ENCODE data around the gene CFAP90.

Gene CFAP90

GRCh38 chr5:7815892-7816534 lies 34.9 kb downstream of the CFAP90 start:
- peak; percentile 87 for DNase-seq

DNA sequence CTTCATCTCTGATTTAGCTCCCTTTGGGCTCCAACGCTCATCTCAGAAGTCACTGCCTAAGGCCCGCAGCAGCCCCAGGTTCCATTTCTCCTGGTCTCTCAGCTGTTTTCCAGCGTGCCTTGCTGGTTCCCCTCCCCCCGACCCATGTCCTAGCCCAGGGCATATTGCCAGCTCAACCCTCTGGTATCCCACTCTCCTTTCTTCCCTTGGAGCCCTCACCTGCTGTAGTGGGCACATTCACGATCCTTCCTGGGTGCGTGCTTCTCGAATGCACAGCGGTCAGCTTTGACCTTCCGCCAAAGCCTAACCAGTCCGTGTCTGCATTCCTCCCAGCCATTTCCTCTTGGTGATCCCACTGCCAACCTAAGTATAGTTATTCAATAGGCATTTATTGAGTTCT lies 36.1 kb downstream of the CFAP90 start:
- DNase-seq = no peak

GRCh38 chr5:7813576-7813975 lies 37.4 kb downstream of the CFAP90 start:
- no peak for DNase-seq

DNA sequence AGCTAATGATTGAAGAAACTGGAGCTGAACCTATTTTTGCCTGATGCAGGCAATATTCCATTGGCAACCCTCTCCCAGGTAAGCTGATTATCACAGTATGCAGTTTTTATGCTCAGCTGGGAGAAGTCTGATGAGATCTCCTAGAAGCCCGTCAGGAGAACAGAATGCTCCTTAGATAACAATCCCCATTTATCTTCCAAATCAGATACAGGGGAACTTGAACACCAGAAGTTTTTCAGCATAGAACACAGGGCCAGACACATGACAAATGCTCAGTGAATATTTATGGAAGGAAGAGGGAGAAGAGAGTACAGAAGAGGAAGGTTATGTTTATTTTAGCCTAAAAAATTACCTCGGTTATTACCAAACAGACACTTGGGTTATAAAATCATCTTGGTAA lies 37.9 kb downstream of the CFAP90 start:
- no peak for DNase-seq

- DNase-seq = no peak
Observed at GRCh38 chr5:7811715-7812114, 39.2 kb downstream of the CFAP90 start.

DNA sequence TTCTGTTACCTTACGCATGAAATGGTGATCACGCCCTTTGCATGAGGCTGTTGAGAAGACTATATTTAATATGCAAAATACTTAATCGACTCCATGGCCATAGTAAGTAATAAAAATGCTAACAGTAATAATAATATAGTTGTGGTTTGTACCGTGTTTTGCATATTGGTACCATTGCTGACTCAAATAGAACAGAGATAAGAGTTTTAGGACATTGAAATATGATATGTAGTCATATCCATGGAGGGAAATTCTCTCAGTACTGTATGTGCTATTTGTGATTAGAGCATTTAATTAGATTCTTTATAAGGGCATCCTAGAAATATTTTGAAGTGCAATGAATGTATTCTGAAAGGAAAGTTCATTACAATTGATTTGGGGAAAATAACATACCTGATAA lies 41.9 kb downstream of the CFAP90 start:
- no peak for DNase-seq

DNA sequence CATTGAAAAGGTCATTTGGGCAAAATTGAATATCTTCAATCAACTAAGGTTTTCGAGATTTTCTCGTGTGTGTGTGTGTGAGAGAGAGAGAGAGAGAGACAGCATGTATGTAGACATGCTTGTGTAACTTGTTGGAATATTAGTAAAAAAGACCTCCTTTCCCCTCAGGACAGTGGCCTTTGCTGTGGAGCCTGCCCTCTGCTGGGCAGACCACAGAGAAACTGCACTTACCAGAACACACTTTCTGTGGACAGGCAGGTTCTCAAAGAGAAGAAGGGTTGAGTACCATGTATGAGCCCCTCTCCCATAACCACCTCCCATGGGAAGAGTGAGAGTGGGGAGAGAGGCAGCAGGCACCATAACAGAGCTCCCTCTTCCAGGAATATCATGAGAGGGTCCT lies 45.6 kb downstream of the CFAP90 start:
- DNase-seq = no peak

GRCh38 chr5:7803937-7804336 lies 47.0 kb downstream of the CFAP90 start:
- DNase-seq = no peak

DNA sequence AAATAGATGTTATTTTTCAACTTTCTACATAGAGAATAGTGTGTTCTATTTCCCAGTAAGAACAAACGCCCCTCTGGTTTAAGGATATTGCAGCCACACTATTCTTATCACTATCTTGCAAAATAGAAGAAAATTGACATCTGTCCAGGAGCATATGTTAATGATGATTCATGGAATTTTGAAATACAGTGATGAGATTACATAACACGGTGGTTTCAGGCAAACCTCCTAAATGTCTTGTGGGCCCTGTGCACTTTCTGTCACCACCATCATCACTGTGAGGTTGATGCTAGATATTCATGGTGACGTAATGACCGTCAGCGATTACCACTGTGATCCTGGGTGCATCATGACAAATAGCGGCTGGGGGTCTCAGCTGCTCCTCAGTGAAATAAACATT lies 48.1 kb downstream of the CFAP90 start:
- DNase-seq = no peak

- no peak for DNase-seq
Observed at GRCh38 chr5:7801891-7802614, 48.9 kb downstream of the CFAP90 start.

- no peak for DNase-seq
Observed at GRCh38 chr5:7795306-7795705, 55.6 kb downstream of the CFAP90 start.

GRCh38 chr5:7794823-7795222 lies 56.1 kb downstream of the CFAP90 start:
- no peak for DNase-seq

- no peak for DNase-seq
Observed at GRCh38 chr5:7794311-7794710, 56.6 kb downstream of the CFAP90 start.

GRCh38 chr5:7793895-7794294 lies 57.0 kb downstream of the CFAP90 start:
- no peak for DNase-seq

DNA sequence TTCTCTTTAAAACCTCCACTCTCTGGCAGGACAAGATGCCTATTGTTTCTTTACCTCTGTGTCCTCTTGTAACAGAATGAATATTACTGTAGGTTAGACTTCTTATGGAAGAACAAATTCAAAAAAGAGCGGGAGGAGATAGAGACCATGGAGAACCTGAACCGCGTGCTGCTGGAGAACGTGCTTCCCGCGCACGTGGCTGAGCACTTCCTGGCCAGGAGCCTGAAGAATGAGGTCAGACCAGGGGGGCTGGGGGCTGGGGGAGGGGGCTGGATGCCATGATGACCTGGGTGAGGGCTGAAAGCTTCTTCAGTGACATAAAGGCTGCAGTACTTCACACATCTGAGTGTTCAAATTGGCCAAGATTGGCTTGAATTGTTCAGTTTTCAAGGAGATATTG lies 61.4 kb downstream of the CFAP90 start:
- DNase-seq = no peak

DNA sequence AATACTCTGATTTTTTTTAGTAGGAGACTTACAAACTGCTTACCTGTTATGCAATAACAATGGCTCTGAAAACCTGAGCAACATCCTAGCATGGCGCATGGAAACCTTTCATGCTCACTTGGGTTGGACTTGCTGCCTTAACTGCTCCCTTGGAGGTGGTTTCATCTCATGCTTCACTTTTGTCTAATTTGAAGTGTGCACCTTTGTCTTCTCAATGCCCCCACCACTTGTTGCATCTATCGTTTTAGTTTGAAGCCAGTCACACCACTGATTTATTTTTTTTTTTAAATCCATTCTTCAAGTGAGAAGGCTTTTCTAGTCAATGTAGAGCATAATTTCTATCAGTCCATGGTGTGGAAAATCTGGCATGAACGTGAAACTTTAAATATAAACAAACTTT lies 63.2 kb downstream of the CFAP90 start:
- DNase-seq = no peak

DNA sequence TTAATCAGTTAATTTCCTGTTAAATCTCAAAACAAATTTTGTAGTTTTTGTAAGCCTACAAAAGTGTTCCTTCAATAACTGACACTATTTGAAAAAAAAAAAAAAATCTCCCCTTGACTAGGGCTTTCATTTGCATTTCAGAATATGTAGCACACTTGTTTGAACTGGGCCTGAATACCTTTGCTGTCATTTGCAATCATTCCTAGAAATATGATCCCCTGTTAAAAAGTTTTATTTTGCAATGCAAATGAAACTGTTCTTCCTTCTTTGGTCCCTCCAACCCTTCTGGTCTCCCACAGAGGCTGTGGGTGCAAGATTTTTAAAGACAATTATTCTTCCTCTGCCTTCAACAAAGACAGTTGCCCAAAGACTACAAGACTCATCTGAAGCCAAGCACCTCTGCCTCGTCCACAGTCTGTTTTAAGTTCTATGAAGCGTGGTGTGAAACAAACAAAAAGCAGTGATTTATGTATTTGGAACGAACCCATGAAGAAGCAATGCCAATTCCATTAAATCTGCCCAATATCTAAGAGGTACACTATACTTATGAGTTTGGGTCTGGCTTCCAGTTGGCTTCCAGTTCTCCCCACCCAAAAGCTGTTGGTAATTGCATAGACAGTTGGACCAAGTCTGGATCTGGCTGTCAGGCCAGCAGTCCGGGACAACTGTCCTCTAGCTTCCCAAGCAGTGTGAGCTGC lies 66.1 kb downstream of the CFAP90 start:
- no peak for DNase-seq

DNA sequence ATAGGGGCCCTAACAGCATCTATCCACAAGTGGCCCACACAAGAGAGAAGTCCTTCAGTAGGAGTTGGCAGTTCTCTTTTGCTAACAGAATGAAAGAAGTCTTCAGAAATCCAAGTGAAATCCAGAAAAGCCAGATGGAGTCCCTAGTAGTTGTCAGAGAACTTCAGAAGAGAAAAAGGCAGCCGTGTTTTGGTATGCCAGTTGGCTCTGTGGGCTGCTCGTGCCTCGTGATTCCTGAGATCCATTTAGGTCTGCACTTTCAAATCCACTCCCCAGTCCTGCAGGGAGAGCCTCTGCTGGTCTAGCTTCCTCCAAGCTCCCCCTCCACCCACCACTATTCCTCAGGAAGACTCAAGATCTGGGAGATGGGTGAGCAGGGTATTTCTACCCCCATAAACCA lies 69.0 kb downstream of the CFAP90 start:
- DNase-seq = no peak
